Keratinocyte (primary cell): Measurements from ENCODE around the gene BAG5. TPM values are rescaled to one million over a fixed set of nuclear protein-coding genes. Genes with fewer than 3 reads are reported as not detected.

ENCODE experiments used
- DNase-seq: peaks from one replicate; pipeline ENCODE4 v3.0.0-alpha.2; 2011; ENCODE audit warnings: low read depth, missing footprints, low spot score
- FAIRE-seq: peaks from 2 replicates; lab custom pipeline; 2011; peaks lifted over from hg19 to GRCh38; lab: Jason Lieb, UNC
- H2AFZ ChIP-seq: 2 replicates; pipeline ENCODE4 v1.6.0; 2012; ENCODE audit warnings: low read length, control low read depth, inconsistent platforms; ENCODE audit not compliant: control insufficient read depth
- H3K27ac ChIP-seq: 2 replicates; pipeline ENCODE4 v1.5.1; 2011; ENCODE audit warnings: low read length; ENCODE audit not compliant: control insufficient read depth, insufficient read depth
- H3K27me3 ChIP-seq: 3 replicates; pipeline ENCODE4 v1.6.0; 2011; ENCODE audit warnings: low read length; ENCODE audit not compliant: control insufficient read depth, insufficient read depth; ENCODE audit errors: extremely low read depth
- H3K36me3 ChIP-seq, 2 experiments: 2 replicates in 1 of 2; 3 replicates in 1 of 2; pipeline ENCODE4 v1.5.1; 2011; ENCODE audit warnings: low read length in 2 of 2, mild to moderate bottlenecking in 1 of 2; ENCODE audit not compliant: control insufficient read depth in 2 of 2, insufficient read depth in 2 of 2; ENCODE audit errors: extremely low read depth in 1 of 2
- H3K4me1 ChIP-seq: 3 replicates; pipeline ENCODE4 v1.5.1; 2011; ENCODE audit warnings: low read length; ENCODE audit not compliant: control insufficient read depth, insufficient read depth; ENCODE audit errors: extremely low read depth
- H3K4me2 ChIP-seq: 3 replicates; pipeline ENCODE4 v1.6.0; 2011; ENCODE audit warnings: low read depth, low read length; ENCODE audit not compliant: control insufficient read depth, insufficient read depth; ENCODE audit errors: extremely low read depth
- H3K4me3 ChIP-seq, 3 experiments: fragments of 200-600 bp in 1 of 3; sonication (generic) in 1 of 3; 2 replicates in 2 of 3; 3 replicates in 1 of 3; pipeline ENCODE4 v1.5.1; 2011 to 2016; ENCODE audit warnings: low read length in 3 of 3, mild to moderate bottlenecking in 3 of 3, control low read depth in 2 of 3, inconsistent platforms in 1 of 3, low read depth in 1 of 3, mixed read lengths in 1 of 3, mixed run types in 1 of 3, moderate library complexity in 1 of 3; ENCODE audit not compliant: control insufficient read depth in 2 of 3, insufficient read depth in 2 of 3; ENCODE audit errors: extremely low read depth in 1 of 3
- H3K79me2 ChIP-seq: 2 replicates; pipeline ENCODE4 v1.6.0; 2012; ENCODE audit warnings: low read length; ENCODE audit not compliant: control insufficient read depth, insufficient read depth
- H3K9ac ChIP-seq: 3 replicates; pipeline ENCODE4 v1.6.0; 2011; ENCODE audit warnings: low read length; ENCODE audit not compliant: control insufficient read depth, insufficient read depth; ENCODE audit errors: extremely low read depth
- H3K9me1 ChIP-seq: 3 replicates; pipeline ENCODE4 v1.6.0; 2011; ENCODE audit warnings: low read length; ENCODE audit not compliant: control insufficient read depth, insufficient read depth; ENCODE audit errors: extremely low read depth
- H3K9me3 ChIP-seq: 2 replicates; pipeline ENCODE4 v1.5.1; 2012; ENCODE audit warnings: low read depth, low read length; ENCODE audit not compliant: control insufficient read depth
- H4K20me1 ChIP-seq: 3 replicates; pipeline ENCODE4 v1.6.0; 2011; ENCODE audit warnings: low read length; ENCODE audit not compliant: control insufficient read depth, insufficient read depth; ENCODE audit errors: extremely low read depth
- CTCF ChIP-seq, 3 experiments: IDR thresholded peaks in 1 of 3; conservative IDR thresholded peaks in 1 of 3; optimal IDR thresholded peaks in 1 of 3; 2 replicates in 2 of 3; 3 replicates in 1 of 3; pipeline versions ENCODE3 to v1.5.1; 2011; ENCODE audit warnings: low read length in 3 of 3, mild to moderate bottlenecking in 3 of 3, moderate library complexity in 2 of 3, control low read depth in 1 of 3, inconsistent platforms in 1 of 3; ENCODE audit not compliant: insufficient read depth in 2 of 3; ENCODE audit errors: extremely low read depth in 1 of 3
- EZH2 ChIP-seq: IDR thresholded peaks from one replicate; pipeline ENCODE4 v1.6.1; 2012; ENCODE audit warnings: inconsistent platforms, mild to moderate bottlenecking, low read length, moderate library complexity
- dilution Hi-C: fragments of 300-500 bp; cut with MboI; formaldehyde crosslinking; loops from one replicate; pipeline ENCODE4 v1.7.0; 2020; ENCODE audit warnings: low sequenced_read_pairs; ENCODE audit not compliant: extremely low pct_ligation_motif_present
- polyA plus RNA-seq, 5 experiments: library from polyadenylated mRNA; depleted of rRNA in 3 of 5; stranded (reverse) in 3 of 5; stranded (forward) in 1 of 5; unstranded in 1 of 5; fragments of >200 nt; gene quantifications; 1 replicate in 1 of 5; 2 replicates in 3 of 5; 3 replicates in 1 of 5; pipeline versions ENCODE4 v1.2.1 to v1.2.3, GENCODE V29; 2011 to 2012; ENCODE audit warnings: missing spikeins in 2 of 5, low read depth in 1 of 5, low replicate concordance in 1 of 5

BAG5 gene
- polyA plus RNA-seq, 1 donor (not counting 4 experiments of a cell fraction or from before 2014, with no cell fraction given) = 14.4 TPM

- no peaks in the 10 kb centered on the region for H3K79me2 ChIP-seq
- no peak for FAIRE-seq
- no peak for DNase-seq
- peaks cover 10% of the 10 kb centered on the region for H4K20me1 ChIP-seq
- peaks cover 11% of the 10 kb centered on the region for H3K9me1 ChIP-seq
- no peaks in the 10 kb centered on the region for H3K27me3 ChIP-seq
- TF ChIP-seq EZH2 (no peak), CTCF (optimal IDR thresholded peaks at IDR 0.05 in 1 of 3, IDR thresholded peaks at IDR 0.05 in 1 of 3, conservative IDR thresholded peaks at IDR 0.05 in 1 of 3; ENCODE audit: extremely low read depth in 1 of 3, insufficient read depth in 2 of 3, low read length in 3 of 3) (no peak)
- H3K4me1 ChIP-seq = peaks cover 20% of the 10 kb centered on the region
- H3K9ac ChIP-seq = no peak overlapping the region
- dilution Hi-C loops = no loop called here
- H3K4me2 ChIP-seq = no peak overlapping the region
- no peak overlapping the region for H2AFZ ChIP-seq
- no peaks in the 10 kb centered on the region for H3K36me3 ChIP-seq
- no peaks in the 10 kb centered on the region for H3K9me3 ChIP-seq
- no peak overlapping the region for H3K4me3 ChIP-seq
- H3K27ac ChIP-seq = no peak overlapping the region
These were observed 13.8 kb downstream of the BAG5 start for GRCh38 chr14:103548463-103549351.

GRCh38 chr14:103547941-103548462, 14.5 kb downstream of the BAG5 start:
- Histone ChIP-seq H3K27me3 (no peaks in the 10 kb centered on the region), H3K36me3 (no peaks in the 10 kb centered on the region), H3K27ac (no peak overlapping the region), H3K79me2 (no peaks in the 10 kb centered on the region), H3K4me3 (no peak overlapping the region), H3K9me3 (no peaks in the 10 kb centered on the region), H3K9ac (no peak overlapping the region), H4K20me1 (peaks cover 10% of the 10 kb centered on the region), H2AFZ (no peak overlapping the region), H3K4me2 (no peak overlapping the region), H3K4me1 (peaks cover 20% of the 10 kb centered on the region), H3K9me1 (peaks cover 11% of the 10 kb centered on the region)
- no peak for TF ChIP-seq EZH2
- TF ChIP-seq CTCF (optimal IDR thresholded peaks at IDR 0.05 in 1 of 3, IDR thresholded peaks at IDR 0.05 in 1 of 3, conservative IDR thresholded peaks at IDR 0.05 in 1 of 3; ENCODE audit: extremely low read depth in 1 of 3, insufficient read depth in 2 of 3, low read length in 3 of 3) = no peak
- FAIRE-seq (no peak), DNase-seq (no peak)
- dilution Hi-C loops = no loop called here
